Suprapubic skin (tissue), 4 donors: ENCODE results near the gene GNAO1. TPM values are rescaled to one million over a fixed set of nuclear protein-coding genes. Genes with fewer than 3 reads are reported as not detected.

ENCODE experiments used
- DNase-seq, 2 donors: peaks; one replicate each; pipeline ENCODE4 v3.0.0-alpha.2; 2019; ENCODE audit warnings: low spot score in 2 of 2
- H3K27ac ChIP-seq: fragments of 200-600 bp; sonication (generic); one replicate; pipeline ENCODE4 v1.5.1; 2019
- H3K27me3 ChIP-seq: fragments of 200-600 bp; sonication (generic); one replicate; pipeline ENCODE4 v1.5.1; 2019
- H3K36me3 ChIP-seq: fragments of 200-600 bp; sonication (generic); one replicate; pipeline ENCODE4 v1.5.1; 2019
- H3K4me1 ChIP-seq: fragments of 200-600 bp; sonication (generic); one replicate; pipeline ENCODE4 v1.5.1; 2019
- H3K4me3 ChIP-seq: fragments of 200-600 bp; sonication (generic); one replicate; pipeline ENCODE4 v1.5.1; 2019; ENCODE audit warnings: mild to moderate bottlenecking
- H3K9me3 ChIP-seq: fragments of 200-600 bp; sonication (generic); one replicate; pipeline ENCODE4 v1.5.1; 2019
- EP300 ChIP-seq: sonication (generic); formaldehyde crosslinking; IDR thresholded peaks from one replicate; pipeline ENCODE4 v1.6.1; 2017; ENCODE audit warnings: antibody characterized with exemption
- POLR2A ChIP-seq, 2 donors: fragments of 450-650 bp; IDR thresholded peaks; one replicate each; pipeline ENCODE4 v1.6.1; 2017; ENCODE audit warnings: antibody characterized with exemption in 2 of 2, mild to moderate bottlenecking in 2 of 2, moderate library complexity in 2 of 2
- POLR2AphosphoS5 ChIP-seq, 3 donors: sonication (generic); formaldehyde crosslinking; IDR thresholded peaks; one replicate each; pipeline ENCODE4 v1.6.1; 2017; ENCODE audit warnings: antibody characterized with exemption in 3 of 3
- WGBS: methylation state at CpG from one replicate; pipeline ENCODE4 v1.1.5; 2018; 5-methylcytosine and 5-hydroxymethylcytosine counted together
- total RNA-seq, 4 donors: library from RNA; depleted of rRNA; stranded (reverse); fragments of >200 nt; gene quantifications; one replicate each; pipeline ENCODE4 v1.1.0, GENCODE V29; 2016
- TF ChIP-seq, protein P1 (sequence below), 2 donors: fragments of 200-600 bp in 1 of 2; fragments of 450-650 bp in 1 of 2; sonication (generic) in 1 of 2; IDR thresholded peaks; one replicate each; pipeline ENCODE4 v1.5.1; 2016 to 2019; ENCODE audit warnings: antibody characterized with exemption in 2 of 2, mild to moderate bottlenecking in 1 of 2, moderate library complexity in 1 of 2

GNAO1 gene
- total RNA-seq, 4 donors from 2014 or later: 2.4 to 7.6 (median 5.8) TPM

DNA sequence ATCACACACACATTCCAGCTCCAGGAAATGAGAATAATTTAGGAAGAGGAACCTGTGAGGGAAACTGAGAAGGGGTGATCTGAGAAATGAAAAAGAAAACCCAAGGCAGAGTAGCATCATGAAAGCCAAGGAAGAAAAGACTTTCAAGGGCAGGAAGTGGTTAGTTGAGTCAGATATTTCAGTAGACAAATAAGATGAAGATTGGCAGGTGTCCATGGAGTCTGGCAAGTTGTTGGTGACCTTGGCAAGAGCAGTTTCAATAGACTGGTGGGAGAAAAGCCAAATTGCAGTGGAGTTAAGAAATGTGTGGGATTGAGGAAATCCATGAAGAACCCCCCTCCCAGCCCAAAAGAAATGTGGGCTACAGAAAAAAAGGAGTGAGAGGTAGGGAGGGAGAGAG, 10.7 kb downstream of the GNAO1 start:
- Histone ChIP-seq H3K4me3 (no peak overlapping the region), H3K4me1 (peaks cover 5% of the 10 kb centered on the region), H3K27me3 (no peaks in the 10 kb centered on the region), H3K36me3 (no peaks in the 10 kb centered on the region), H3K9me3 (no peaks in the 10 kb centered on the region), H3K27ac (no peak overlapping the region)
- no peak for TF ChIP-seq POLR2AphosphoS5 (IDR thresholded peaks at IDR 0.05)
- no peak for TF ChIP-seq EP300
- no peak for TF ChIP-seq POLR2A (IDR thresholded peaks at IDR 0.05)
- TF ChIP-seq, protein P1, sequence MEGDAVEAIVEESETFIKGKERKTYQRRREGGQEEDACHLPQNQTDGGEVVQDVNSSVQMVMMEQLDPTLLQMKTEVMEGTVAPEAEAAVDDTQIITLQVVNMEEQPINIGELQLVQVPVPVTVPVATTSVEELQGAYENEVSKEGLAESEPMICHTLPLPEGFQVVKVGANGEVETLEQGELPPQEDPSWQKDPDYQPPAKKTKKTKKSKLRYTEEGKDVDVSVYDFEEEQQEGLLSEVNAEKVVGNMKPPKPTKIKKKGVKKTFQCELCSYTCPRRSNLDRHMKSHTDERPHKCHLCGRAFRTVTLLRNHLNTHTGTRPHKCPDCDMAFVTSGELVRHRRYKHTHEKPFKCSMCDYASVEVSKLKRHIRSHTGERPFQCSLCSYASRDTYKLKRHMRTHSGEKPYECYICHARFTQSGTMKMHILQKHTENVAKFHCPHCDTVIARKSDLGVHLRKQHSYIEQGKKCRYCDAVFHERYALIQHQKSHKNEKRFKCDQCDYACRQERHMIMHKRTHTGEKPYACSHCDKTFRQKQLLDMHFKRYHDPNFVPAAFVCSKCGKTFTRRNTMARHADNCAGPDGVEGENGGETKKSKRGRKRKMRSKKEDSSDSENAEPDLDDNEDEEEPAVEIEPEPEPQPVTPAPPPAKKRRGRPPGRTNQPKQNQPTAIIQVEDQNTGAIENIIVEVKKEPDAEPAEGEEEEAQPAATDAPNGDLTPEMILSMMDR (IDR thresholded peaks at IDR 0.05): no peak
- no peak for DNase-seq

DNA sequence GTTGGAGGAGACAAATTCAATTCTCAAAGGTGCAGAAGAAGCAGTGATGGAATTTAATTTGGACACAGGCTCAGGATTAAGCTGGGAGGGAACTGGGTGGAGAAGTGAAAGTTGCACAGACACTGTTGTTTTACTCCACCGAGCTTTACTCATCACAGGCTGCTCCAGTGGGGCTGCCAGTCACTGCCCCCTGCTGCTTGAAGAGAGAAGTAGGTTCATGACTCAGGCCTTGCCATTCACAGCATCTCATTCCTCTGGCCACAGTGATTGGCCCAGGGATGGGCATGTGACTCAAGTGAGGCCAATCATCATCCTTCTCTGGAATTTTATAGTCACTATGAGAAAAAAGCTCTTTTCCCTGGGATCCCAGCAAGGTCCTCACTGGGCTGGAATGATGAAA, 11.8 kb downstream of the GNAO1 start:
- 36% methylated on average over 1 of the region's 1 CpG for WGBS
- Histone ChIP-seq H3K4me1 (peaks cover 5% of the 10 kb centered on the region), H3K4me3 (no peak overlapping the region), H3K9me3 (no peaks in the 10 kb centered on the region), H3K27me3 (no peaks in the 10 kb centered on the region), H3K36me3 (no peaks in the 10 kb centered on the region), H3K27ac (no peak overlapping the region)
- no peak for DNase-seq
- TF ChIP-seq, protein P1 (IDR thresholded peaks at IDR 0.05): no peak
- TF ChIP-seq POLR2AphosphoS5 (IDR thresholded peaks at IDR 0.05) (no peak), POLR2A (IDR thresholded peaks at IDR 0.05) (no peak), EP300 (no peak)

DNA sequence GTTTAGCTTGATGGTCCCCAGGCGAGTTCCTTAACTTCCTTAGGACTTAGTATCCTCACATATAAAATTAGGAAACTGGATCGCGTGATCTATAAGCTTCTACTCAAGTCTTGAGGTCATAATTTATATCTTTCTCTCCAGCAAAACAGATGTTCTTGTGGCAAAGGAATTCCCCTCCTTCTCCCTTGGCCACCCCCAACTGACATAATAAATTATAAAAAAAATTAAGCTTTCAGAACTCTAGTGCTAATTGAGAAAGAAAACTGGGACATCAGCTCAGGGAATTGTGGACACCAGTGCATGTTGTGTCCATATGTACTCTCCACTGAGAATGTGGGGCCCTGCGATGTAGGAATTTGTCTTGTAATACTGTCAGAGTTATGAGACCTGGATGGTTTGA, 13.5 kb downstream of the GNAO1 start:
- no peak overlapping the region for H3K27ac ChIP-seq

DNA sequence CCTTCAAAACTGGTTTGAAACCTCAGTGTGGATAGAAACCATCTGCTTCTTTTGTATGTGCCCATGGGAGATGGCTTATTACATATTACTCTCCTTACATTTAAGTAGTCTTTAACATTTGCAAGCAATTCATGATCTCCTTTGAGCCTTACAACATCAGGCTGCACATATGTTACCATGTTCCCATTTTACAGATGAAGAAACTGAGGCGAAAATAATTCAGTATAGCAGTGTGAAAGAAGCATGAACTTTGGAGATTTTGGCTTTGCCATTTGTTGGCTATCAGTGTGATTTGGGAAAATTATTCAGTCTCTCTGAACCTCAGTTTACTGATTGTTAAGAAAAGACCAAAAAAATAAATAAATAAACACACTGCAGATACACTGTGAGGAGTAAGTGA, 15.7 kb downstream of the GNAO1 start:
- Histone ChIP-seq H3K27ac (no peak overlapping the region), H3K4me1 (peaks cover 3% of the 10 kb centered on the region), H3K9me3 (no peaks in the 10 kb centered on the region), H3K27me3 (no peaks in the 10 kb centered on the region), H3K36me3 (no peaks in the 10 kb centered on the region), H3K4me3 (no peak overlapping the region)
- 100% methylated on average over 1 of the region's 1 CpG for WGBS
- TF ChIP-seq EP300: no peak
- TF ChIP-seq, protein P1 (IDR thresholded peaks at IDR 0.05): no peak
- TF ChIP-seq POLR2AphosphoS5 (IDR thresholded peaks at IDR 0.05): no peak
- no peak for TF ChIP-seq POLR2A (IDR thresholded peaks at IDR 0.05)
- DNase-seq: no peak

More for the DNA sequence above, 13.5 kb downstream of the GNAO1 start:
- no peaks in the 10 kb centered on the region for H3K9me3 ChIP-seq
- H3K36me3 ChIP-seq: no peaks in the 10 kb centered on the region
- DNase-seq: no peak
- no peak for TF ChIP-seq POLR2AphosphoS5 (IDR thresholded peaks at IDR 0.05)
- TF ChIP-seq, protein P1 (IDR thresholded peaks at IDR 0.05): no peak
- no peak for TF ChIP-seq POLR2A (IDR thresholded peaks at IDR 0.05)
- TF ChIP-seq EP300: no peak
- no peak overlapping the region for H3K4me3 ChIP-seq
- no peaks in the 10 kb centered on the region for H3K27me3 ChIP-seq
- H3K4me1 ChIP-seq: peaks cover 5% of the 10 kb centered on the region
- WGBS: 59% methylated on average over 4 of the region's 4 CpGs

DNA sequence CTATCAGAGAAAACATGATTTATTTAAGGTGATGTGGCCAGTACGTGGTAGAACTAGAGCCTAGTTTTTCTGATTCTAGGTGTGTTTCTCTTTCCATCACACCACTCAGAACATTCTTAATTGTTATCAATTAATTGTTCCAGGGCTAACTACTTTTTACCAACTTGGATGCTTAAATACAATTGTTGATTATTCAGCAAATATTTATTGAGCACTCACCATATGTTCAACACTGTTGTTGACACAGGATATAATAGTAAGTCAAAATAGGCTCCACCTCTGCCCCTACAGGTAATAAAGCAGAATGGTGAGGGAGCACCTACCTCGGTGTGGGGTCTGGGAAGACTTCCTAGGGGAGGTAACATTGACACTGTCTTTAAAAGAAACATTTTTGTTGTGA, 16.1 kb downstream of the GNAO1 start:
- H3K36me3 ChIP-seq: no peaks in the 10 kb centered on the region
- DNase-seq: no peak
- WGBS: 74% methylated on average over 2 of the region's 2 CpGs
- H3K27me3 ChIP-seq: no peaks in the 10 kb centered on the region
- H3K4me3 ChIP-seq: no peak overlapping the region
- no peaks in the 10 kb centered on the region for H3K9me3 ChIP-seq
- H3K27ac ChIP-seq: no peak overlapping the region
- H3K4me1 ChIP-seq: no peaks in the 10 kb centered on the region
- TF ChIP-seq POLR2A (IDR thresholded peaks at IDR 0.05) (no peak), POLR2AphosphoS5 (IDR thresholded peaks at IDR 0.05) (no peak), EP300 (no peak)
- TF ChIP-seq, protein P1 (IDR thresholded peaks at IDR 0.05): no peak
